NCI-H2029 (cell line): Measurements from ENCODE around the gene BICD2.

Experiments used
- DNase-seq: peaks from one replicate; lab custom pipeline; 2025; lab: John Stamatoyannopoulos, UW

The BICD2 gene

GRCh38 chr9:92668746-92669526 is 95.7 kb downstream of the BICD2 start:
- no peak for DNase-seq

GRCh38 chr9:92666912-92667532 is 97.6 kb downstream of the BICD2 start:
- DNase-seq = no peak

GRCh38 chr9:92666236-92666635 is 98.4 kb downstream of the BICD2 start:
- no peak for DNase-seq

GRCh38 chr9:92665836-92666235 is 98.8 kb downstream of the BICD2 start:
- DNase-seq = no peak

- no peak for DNase-seq
Measured at GRCh38 chr9:92664394-92665152, 100.1 kb downstream of the BICD2 start.

GRCh38 chr9:92663951-92664350 is 100.7 kb downstream of the BICD2 start:
- no peak for DNase-seq

GRCh38 chr9:92663126-92663525 is 101.5 kb downstream of the BICD2 start:
- no peak for DNase-seq

GRCh38 chr9:92661743-92662142 is 102.9 kb downstream of the BICD2 start:
- DNase-seq = no peak
